ENCODE data around the gene FMNL2.
A peak's percentile ranks its signal among the peaks of the same experiment; 100 is the strongest.

DNA sequence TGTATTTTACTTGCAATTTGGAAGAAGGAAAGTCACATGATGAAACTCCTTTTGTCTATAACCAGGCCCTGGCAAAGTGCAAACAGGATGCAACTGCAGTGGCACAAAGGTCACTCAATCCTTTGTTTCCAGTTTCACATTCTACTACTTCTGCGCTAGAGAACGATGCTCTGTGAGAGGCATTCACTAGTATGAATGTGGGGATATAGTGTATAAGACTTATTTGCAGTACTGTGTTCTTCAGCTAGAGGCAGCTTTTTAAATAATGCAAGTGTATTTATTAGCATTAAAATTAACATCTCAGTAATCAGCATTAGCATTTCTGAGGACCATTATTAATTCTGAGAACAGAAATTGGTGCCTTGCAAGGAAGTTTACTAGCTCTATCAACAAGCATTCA lies 313.4 kb downstream of the FMNL2 start:
- TF ChIP-seq, protein P1, sequence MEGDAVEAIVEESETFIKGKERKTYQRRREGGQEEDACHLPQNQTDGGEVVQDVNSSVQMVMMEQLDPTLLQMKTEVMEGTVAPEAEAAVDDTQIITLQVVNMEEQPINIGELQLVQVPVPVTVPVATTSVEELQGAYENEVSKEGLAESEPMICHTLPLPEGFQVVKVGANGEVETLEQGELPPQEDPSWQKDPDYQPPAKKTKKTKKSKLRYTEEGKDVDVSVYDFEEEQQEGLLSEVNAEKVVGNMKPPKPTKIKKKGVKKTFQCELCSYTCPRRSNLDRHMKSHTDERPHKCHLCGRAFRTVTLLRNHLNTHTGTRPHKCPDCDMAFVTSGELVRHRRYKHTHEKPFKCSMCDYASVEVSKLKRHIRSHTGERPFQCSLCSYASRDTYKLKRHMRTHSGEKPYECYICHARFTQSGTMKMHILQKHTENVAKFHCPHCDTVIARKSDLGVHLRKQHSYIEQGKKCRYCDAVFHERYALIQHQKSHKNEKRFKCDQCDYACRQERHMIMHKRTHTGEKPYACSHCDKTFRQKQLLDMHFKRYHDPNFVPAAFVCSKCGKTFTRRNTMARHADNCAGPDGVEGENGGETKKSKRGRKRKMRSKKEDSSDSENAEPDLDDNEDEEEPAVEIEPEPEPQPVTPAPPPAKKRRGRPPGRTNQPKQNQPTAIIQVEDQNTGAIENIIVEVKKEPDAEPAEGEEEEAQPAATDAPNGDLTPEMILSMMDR (IDR thresholded peaks at IDR 0.05) = peak in 3 of 6 experiments; percentile 18 to 38 (median 23)
- no peak for TF ChIP-seq POLR2A (IDR thresholded peaks at IDR 0.05)

Measured in esophagus squamous epithelium (tissue), 4 donors.